Trophoblast cell (in vitro differentiated cells and primary cell): ENCODE data around the gene RIN3.

Experiments
- DNase-seq, 2 donors: peaks; one replicate each; pipeline ENCODE4 v3.0.0-alpha.2; 2016
- H2AFZ ChIP-seq: 2 replicates; pipeline ENCODE4 v1.6.1; 2013; ENCODE audit warnings: low read length, moderate library complexity, mild to moderate bottlenecking; ENCODE audit not compliant: insufficient read depth, poor library complexity
- H2AK5ac ChIP-seq: 2 replicates; pipeline ENCODE4 v1.6.1; 2013; ENCODE audit warnings: mild to moderate bottlenecking, low read length
- H2BK120ac ChIP-seq: 2 replicates; pipeline ENCODE4 v1.6.1; 2013; ENCODE audit warnings: low read length, mild to moderate bottlenecking, moderate library complexity; ENCODE audit not compliant: insufficient read depth, poor library complexity
- H2BK12ac ChIP-seq: 2 replicates; pipeline ENCODE4 v1.6.1; 2013; ENCODE audit warnings: mild to moderate bottlenecking, low read length, moderate library complexity
- H2BK5ac ChIP-seq: 2 replicates; pipeline ENCODE4 v1.6.1; 2013; ENCODE audit warnings: low read length, low read depth, moderate library complexity, mild to moderate bottlenecking; ENCODE audit not compliant: poor library complexity
- H3K14ac ChIP-seq: 2 replicates; pipeline ENCODE4 v1.6.1; 2013; ENCODE audit warnings: mild to moderate bottlenecking, low read length
- H3K18ac ChIP-seq: 2 replicates; pipeline ENCODE4 v1.6.1; 2013; ENCODE audit warnings: mild to moderate bottlenecking, low read length
- H3K23ac ChIP-seq: 2 replicates; pipeline ENCODE4 v1.6.1; 2013; ENCODE audit warnings: low read length
- H3K27ac ChIP-seq: 2 replicates; pipeline ENCODE4 v1.5.1; 2013; ENCODE audit warnings: low read depth, mild to moderate bottlenecking, inconsistent platforms, low read length, moderate library complexity
- H3K27me3 ChIP-seq: 2 replicates; pipeline ENCODE4 v1.6.1; 2013; ENCODE audit warnings: inconsistent platforms, mild to moderate bottlenecking, low read length, moderate library complexity; ENCODE audit not compliant: insufficient read depth
- H3K36me3 ChIP-seq, 2 experiments: 1 replicate in 1 of 2; 2 replicates in 1 of 2; pipeline ENCODE4 v1.6.1; 2013; ENCODE audit warnings: low read length in 2 of 2, mild to moderate bottlenecking in 2 of 2, moderate library complexity in 1 of 2; ENCODE audit not compliant: insufficient read depth in 2 of 2, control insufficient read depth in 1 of 2
- H3K4ac ChIP-seq: 2 replicates; pipeline ENCODE4 v1.6.1; 2013; ENCODE audit warnings: low read depth, mild to moderate bottlenecking, low read length, moderate library complexity
- H3K4me1 ChIP-seq, 2 experiments: 1 replicate in 1 of 2; 2 replicates in 1 of 2; pipeline ENCODE4 v1.6.1; 2013; ENCODE audit warnings: low read length in 2 of 2, mild to moderate bottlenecking in 2 of 2, moderate library complexity in 1 of 2; ENCODE audit not compliant: insufficient read depth in 2 of 2, control insufficient read depth in 1 of 2
- H3K4me2 ChIP-seq: 2 replicates; pipeline ENCODE4 v1.6.1; 2013; ENCODE audit warnings: inconsistent platforms, mild to moderate bottlenecking, low read length, moderate library complexity
- H3K4me3 ChIP-seq: 2 replicates; pipeline ENCODE4 v1.5.1; 2013; ENCODE audit warnings: mild to moderate bottlenecking, low read depth, low read length, inconsistent platforms
- H3K79me1 ChIP-seq: one replicate; pipeline ENCODE4 v1.6.1; 2013; ENCODE audit warnings: low read length
- H3K79me2 ChIP-seq: 2 replicates; pipeline ENCODE4 v1.6.1; 2013; ENCODE audit warnings: low read length, mild to moderate bottlenecking; ENCODE audit not compliant: control insufficient read depth, insufficient read depth, poor library complexity
- H3K9ac ChIP-seq: 2 replicates; pipeline ENCODE4 v1.6.1; 2013; ENCODE audit warnings: mild to moderate bottlenecking, low read length
- H3K9me3 ChIP-seq: 2 replicates; pipeline ENCODE4 v1.6.1; 2013; ENCODE audit warnings: low read depth, mild to moderate bottlenecking, control low read depth, inconsistent platforms, low read length; ENCODE audit not compliant: insufficient read depth
- H4K12ac ChIP-seq: 2 replicates; pipeline ENCODE4 v1.6.1; 2013; ENCODE audit warnings: low read depth, mild to moderate bottlenecking, low read length, moderate library complexity
- H4K8ac ChIP-seq: 2 replicates; pipeline ENCODE4 v1.6.1; 2013; ENCODE audit warnings: low read depth, mild to moderate bottlenecking, low read length, moderate library complexity
- H4K91ac ChIP-seq: one replicate; pipeline ENCODE4 v1.6.1; 2013; ENCODE audit warnings: low read depth, mild to moderate bottlenecking, low read length, moderate library complexity
- WGBS: extraction: QIAGEN DNeasy Blood & Tissue Kit; methylation state at CpG from one replicate; pipeline ENCODE4 v1.1.7; 2013; ENCODE audit warnings: missing lambda C conversion rate; ENCODE audit not compliant: insufficient read length, insufficient coverage; ENCODE audit errors: extremely low coverage; 5-methylcytosine and 5-hydroxymethylcytosine counted together

The RIN3 gene

GRCh38 chr14:92627707-92628215 is 114.2 kb downstream of the RIN3 start:
- peaks cover 9% of the 10 kb centered on the region for H3K9me3 ChIP-seq
- no peak for DNase-seq
- H2AFZ ChIP-seq: no peak overlapping the region
- no peak overlapping the region for H3K14ac ChIP-seq
- H4K12ac ChIP-seq: no peak overlapping the region
- no peak overlapping the region for H2AK5ac ChIP-seq
- no peak overlapping the region for H3K4me2 ChIP-seq
- no peaks in the 10 kb centered on the region for H3K27me3 ChIP-seq
- H3K9ac ChIP-seq: no peak overlapping the region
- H3K4ac ChIP-seq: no peak overlapping the region
- H4K91ac ChIP-seq: no peak overlapping the region
- no peak overlapping the region for H4K8ac ChIP-seq
- H3K27ac ChIP-seq: no peak overlapping the region
- no CpG with 5 or more reads among the region's 7 CpGs for WGBS
- H3K18ac ChIP-seq: no peak overlapping the region
- H3K36me3 ChIP-seq: peaks cover 6 to 12% of the 10 kb centered on the region in 2 experiments
- H3K4me1 ChIP-seq: no peaks in the 10 kb centered on the region
- no peaks in the 10 kb centered on the region for H3K79me2 ChIP-seq
- H3K23ac ChIP-seq: no peak overlapping the region
- no peak overlapping the region for H3K4me3 ChIP-seq
- no peaks in the 10 kb centered on the region for H3K79me1 ChIP-seq
- H2BK5ac ChIP-seq: no peak overlapping the region
- H2BK120ac ChIP-seq: no peak overlapping the region
- H2BK12ac ChIP-seq: no peak overlapping the region

- WGBS: no CpG with 5 or more reads among the region's 2 CpGs
- Histone ChIP-seq H2BK12ac (no peak overlapping the region), H2AK5ac (no peak overlapping the region), H3K79me2 (no peaks in the 10 kb centered on the region), H4K8ac (no peak overlapping the region), H3K4me1 (no peaks in the 10 kb centered on the region), H3K23ac (no peak overlapping the region), H3K4me2 (no peak overlapping the region), H4K91ac (no peak overlapping the region), H3K27ac (no peak overlapping the region), H2AFZ (no peak overlapping the region), H3K27me3 (no peaks in the 10 kb centered on the region), H2BK120ac (no peak overlapping the region), H3K4ac (no peak overlapping the region), H2BK5ac (no peak overlapping the region), H3K14ac (no peak overlapping the region), H3K9ac (no peak overlapping the region), H3K9me3 (peaks cover 7% of the 10 kb centered on the region), H3K36me3 (peaks cover 6 to 9% of the 10 kb centered on the region in 2 experiments), H3K4me3 (no peak overlapping the region), H3K79me1 (no peaks in the 10 kb centered on the region), H4K12ac (no peak overlapping the region), H3K18ac (no peak overlapping the region)
- no peak for DNase-seq
Measured at GRCh38 chr14:92628636-92629035, 115.1 kb downstream of the RIN3 start.

GRCh38 chr14:92630367-92630766 is 116.8 kb downstream of the RIN3 start:
- no CpG with 5 or more reads among the region's 2 CpGs for whole genome bisulfite sequencing
- H4K8ac ChIP-seq: no peak overlapping the region

GRCh38 chr14:92631098-92631497 is 117.5 kb downstream of the RIN3 start:
- no peaks in the 10 kb centered on the region for H3K79me1 ChIP-seq

More at GRCh38 chr14:92630367-92630766, 116.8 kb downstream of the RIN3 start:
- no peaks in the 10 kb centered on the region for H3K4me1 ChIP-seq
- H3K14ac ChIP-seq: no peak overlapping the region
- no peak overlapping the region for H2BK120ac ChIP-seq
- no peak overlapping the region for H3K9ac ChIP-seq
- no peak overlapping the region for H3K27ac ChIP-seq
- H3K4ac ChIP-seq: no peak overlapping the region
- H2BK5ac ChIP-seq: no peak overlapping the region
- H3K4me2 ChIP-seq: no peak overlapping the region
- no peak overlapping the region for H4K12ac ChIP-seq
- no peak for DNase-seq
- no peak overlapping the region for H2AK5ac ChIP-seq
- H3K9me3 ChIP-seq: peaks cover 5% of the 10 kb centered on the region
- H3K4me3 ChIP-seq: no peak overlapping the region
- H3K23ac ChIP-seq: no peak overlapping the region
- no peaks in the 10 kb centered on the region for H3K79me1 ChIP-seq
- H3K79me2 ChIP-seq: no peaks in the 10 kb centered on the region
- H2AFZ ChIP-seq: no peak overlapping the region
- no peak overlapping the region for H4K91ac ChIP-seq
- peaks cover 6 to 7% of the 10 kb centered on the region in 2 experiments for H3K36me3 ChIP-seq
- no peaks in the 10 kb centered on the region for H3K27me3 ChIP-seq
- H2BK12ac ChIP-seq: no peak overlapping the region
- H3K18ac ChIP-seq: no peak overlapping the region

More at GRCh38 chr14:92631098-92631497, 117.5 kb downstream of the RIN3 start:
- H2AK5ac ChIP-seq: no peak overlapping the region
- no peak overlapping the region for H2BK5ac ChIP-seq
- H2BK120ac ChIP-seq: no peak overlapping the region
- H3K27ac ChIP-seq: no peak overlapping the region
- H4K8ac ChIP-seq: no peak overlapping the region
- no CpG with 5 or more reads among the region's 4 CpGs for WGBS
- no peak overlapping the region for H2BK12ac ChIP-seq
- no peak overlapping the region for H4K91ac ChIP-seq
- H3K4me1 ChIP-seq: no peaks in the 10 kb centered on the region
- no peak overlapping the region for H3K4me3 ChIP-seq
- H3K9ac ChIP-seq: no peak overlapping the region
- peaks cover 6 to 7% of the 10 kb centered on the region in 2 experiments for H3K36me3 ChIP-seq
- H3K9me3 ChIP-seq: peaks cover 5% of the 10 kb centered on the region
- H3K27me3 ChIP-seq: no peaks in the 10 kb centered on the region
- H3K18ac ChIP-seq: no peak overlapping the region
- H3K79me2 ChIP-seq: no peaks in the 10 kb centered on the region
- no peak overlapping the region for H2AFZ ChIP-seq
- H4K12ac ChIP-seq: no peak overlapping the region
- H3K23ac ChIP-seq: no peak overlapping the region
- no peak overlapping the region for H3K4me2 ChIP-seq
- DNase-seq: no peak
- H3K14ac ChIP-seq: no peak overlapping the region
- no peak overlapping the region for H3K4ac ChIP-seq
